DND-41 (cell line): Measurements from ENCODE around the gene COX6A1.

Source experiments
- EZH2 ChIP-seq: IDR thresholded peaks from 3 replicates; pipeline ENCODE4 v1.6.1; 2012; ENCODE audit warnings: borderline replicate concordance, low read depth, mild to moderate bottlenecking, moderate library complexity, low read length, inconsistent platforms; ENCODE audit not compliant: severe bottlenecking
- TF ChIP-seq, protein P1 (sequence below): IDR thresholded peaks from 2 replicates; pipeline ENCODE4 v1.5.1; 2012; ENCODE audit warnings: borderline replicate concordance, low read length, moderate library complexity, mild to moderate bottlenecking; ENCODE audit not compliant: poor library complexity, severe bottlenecking; ENCODE audit errors: extremely low read depth

DNA sequence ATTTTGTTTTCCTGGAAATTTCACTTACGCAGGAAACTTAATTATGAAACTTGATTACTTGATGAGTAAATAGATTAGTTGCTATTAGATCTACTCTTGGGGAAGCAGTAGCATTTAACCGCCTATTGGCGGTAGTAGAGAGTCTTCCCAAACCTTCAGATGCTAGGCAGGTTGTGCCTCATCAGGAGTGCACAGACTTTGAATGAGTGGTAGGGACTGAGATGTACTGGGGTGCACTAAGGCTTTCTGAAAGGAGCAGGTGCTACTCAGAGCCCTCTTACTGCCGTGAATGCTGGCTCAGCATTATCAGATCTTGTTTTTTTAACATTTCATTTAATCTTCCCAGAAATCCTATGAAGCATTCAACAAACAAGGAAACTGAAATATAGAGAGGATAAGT lies 16.1 kb downstream of the COX6A1 start:
- TF ChIP-seq, protein P1, sequence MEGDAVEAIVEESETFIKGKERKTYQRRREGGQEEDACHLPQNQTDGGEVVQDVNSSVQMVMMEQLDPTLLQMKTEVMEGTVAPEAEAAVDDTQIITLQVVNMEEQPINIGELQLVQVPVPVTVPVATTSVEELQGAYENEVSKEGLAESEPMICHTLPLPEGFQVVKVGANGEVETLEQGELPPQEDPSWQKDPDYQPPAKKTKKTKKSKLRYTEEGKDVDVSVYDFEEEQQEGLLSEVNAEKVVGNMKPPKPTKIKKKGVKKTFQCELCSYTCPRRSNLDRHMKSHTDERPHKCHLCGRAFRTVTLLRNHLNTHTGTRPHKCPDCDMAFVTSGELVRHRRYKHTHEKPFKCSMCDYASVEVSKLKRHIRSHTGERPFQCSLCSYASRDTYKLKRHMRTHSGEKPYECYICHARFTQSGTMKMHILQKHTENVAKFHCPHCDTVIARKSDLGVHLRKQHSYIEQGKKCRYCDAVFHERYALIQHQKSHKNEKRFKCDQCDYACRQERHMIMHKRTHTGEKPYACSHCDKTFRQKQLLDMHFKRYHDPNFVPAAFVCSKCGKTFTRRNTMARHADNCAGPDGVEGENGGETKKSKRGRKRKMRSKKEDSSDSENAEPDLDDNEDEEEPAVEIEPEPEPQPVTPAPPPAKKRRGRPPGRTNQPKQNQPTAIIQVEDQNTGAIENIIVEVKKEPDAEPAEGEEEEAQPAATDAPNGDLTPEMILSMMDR: peak; percentile 78
- TF ChIP-seq EZH2: no peak
